DMS153 treated with DMSO at 0.1 percent for 48 hours (cell line): ENCODE data around the gene RPL7A.
"Not testable (repeated sequence)": the region's sequence is repeated elsewhere in the genome, so short reads cannot be mapped to it uniquely, and the experiment has no call there.

Experiments
- DNase-seq: peaks from one replicate; lab custom pipeline; 2025; ENCODE audit not compliant: unreplicated experiment; lab: John Stamatoyannopoulos, UW

RPL7A gene

GRCh38 chr9:133327834-133328484 is 20.1 kb upstream of the RPL7A start:
- no peak for DNase-seq

GRCh38 chr9:133329306-133330156 is 18.5 kb upstream of the RPL7A start:
- not testable (repeated sequence) for DNase-seq

GRCh38 chr9:133331221-133331620 is 16.8 kb upstream of the RPL7A start:
- DNase-seq, result no peak

GRCh38 chr9:133331641-133332380 is 16.2 kb upstream of the RPL7A start:
- no peak for DNase-seq

- no peak for DNase-seq
Measured at GRCh38 chr9:133332381-133332730, 15.7 kb upstream of the RPL7A start.

- no peak for DNase-seq
Measured at GRCh38 chr9:133333011-133333410, 15.0 kb upstream of the RPL7A start.

GRCh38 chr9:133333566-133333965 is 14.5 kb upstream of the RPL7A start:
- DNase-seq, result no peak

- DNase-seq, result no peak
Measured at GRCh38 chr9:133334161-133334560, 13.9 kb upstream of the RPL7A start.

GRCh38 chr9:133334888-133335287 is 13.1 kb upstream of the RPL7A start:
- DNase-seq, result not testable (repeated sequence)

- DNase-seq, result peak; percentile 88
Measured at GRCh38 chr9:133335924-133336811, 11.8 kb upstream of the RPL7A start, which contains the start of gene SURF6. TSS of gene SURF6 (minus strand) at chr9:133336188. CDS start at chr9:133336132, 56 bp downstream.

- no peak for DNase-seq
Measured at GRCh38 chr9:133339641-133340040, 8.4 kb upstream of the RPL7A start.

GRCh38 chr9:133340256-133340655 is 7.8 kb upstream of the RPL7A start:
- DNase-seq, result no peak

GRCh38 chr9:133340916-133341315 is 7.1 kb upstream of the RPL7A start:
- no peak for DNase-seq

- DNase-seq, result no peak
Measured at GRCh38 chr9:133341369-133342068, 6.5 kb upstream of the RPL7A start.

GRCh38 chr9:133342069-133342406 is 6.0 kb upstream of the RPL7A start:
- DNase-seq, result no peak

GRCh38 chr9:133342570-133342969 is 5.4 kb upstream of the RPL7A start:
- DNase-seq, result no peak

- no peak for DNase-seq
Measured at GRCh38 chr9:133344071-133344470, 3.9 kb upstream of the RPL7A start.

- no peak for DNase-seq
Measured at GRCh38 chr9:133344979-133345378, 3.0 kb upstream of the RPL7A start.

- DNase-seq, result no peak
Measured at GRCh38 chr9:133345596-133345995, 2.4 kb upstream of the RPL7A start.
